GM19467 (cell line): ENCODE data around the gene NME3.
"Not testable (repeated sequence)": the region's sequence is repeated elsewhere in the genome, so short reads cannot be mapped to it uniquely, and the experiment has no call there.

ENCODE experiments used
- ATAC-seq: cut with Tn5 transposase; IDR thresholded peaks from one replicate; pipeline ENCODE4 v1.9.1; 2021; ENCODE audit warnings: mild to moderate bottlenecking, moderate library complexity; ENCODE audit not compliant: unreplicated experiment

The NME3 gene

GRCh38 chr16:1771188-1771863, at the start of gene NME3:
Gene NME3, minus strand, starts transcription at chr16:1771543. Its CDS starts 9 bp downstream, at chr16:1771534.
- no peak for ATAC-seq

- no peak for ATAC-seq
Measured at GRCh38 chr16:1820946-1821290, 49.6 kb upstream of the NME3 start.

- ATAC-seq, result no peak
Measured at GRCh38 chr16:1820096-1820945, 49.0 kb upstream of the NME3 start.

- ATAC-seq, result no peak
Measured at GRCh38 chr16:1819611-1820010, 48.3 kb upstream of the NME3 start.

- no peak for ATAC-seq
Measured at GRCh38 chr16:1818873-1819525, 47.7 kb upstream of the NME3 start.

GRCh38 chr16:1818204-1818872, 47.0 kb upstream of the NME3 start:
- no peak for ATAC-seq

- ATAC-seq, result no peak
Measured at GRCh38 chr16:1817716-1818115, 46.4 kb upstream of the NME3 start.

GRCh38 chr16:1817276-1817589, 45.9 kb upstream of the NME3 start:
- no peak for ATAC-seq

- no peak for ATAC-seq
Measured at GRCh38 chr16:1816396-1817275, 45.3 kb upstream of the NME3 start.

GRCh38 chr16:1815461-1815860, 44.1 kb upstream of the NME3 start:
- no peak for ATAC-seq

GRCh38 chr16:1812732-1813163, 41.4 kb upstream of the NME3 start:
- no peak for ATAC-seq

- ATAC-seq, result no peak
Measured at GRCh38 chr16:1810536-1810935, 39.2 kb upstream of the NME3 start.

GRCh38 chr16:1810106-1810505, 38.8 kb upstream of the NME3 start:
- no peak for ATAC-seq

- ATAC-seq, result no peak
Measured at GRCh38 chr16:1809281-1809801, 38.0 kb upstream of the NME3 start.

- no peak for ATAC-seq
Measured at GRCh38 chr16:1808691-1809090, 37.3 kb upstream of the NME3 start.

GRCh38 chr16:1807626-1808025, 36.3 kb upstream of the NME3 start:
- no peak for ATAC-seq

GRCh38 chr16:1800701-1801100, 29.4 kb upstream of the NME3 start:
- no peak for ATAC-seq

- ATAC-seq, result not testable (repeated sequence)
Measured at GRCh38 chr16:1799263-1799662, 27.9 kb upstream of the NME3 start.

GRCh38 chr16:1794908-1795666, 23.7 kb upstream of the NME3 start:
- ATAC-seq, result no peak
